GM12801 (cell line): ENCODE measurements around the gene CTNNA3.

Source experiments
- CTCF ChIP-seq: IDR thresholded peaks from one replicate; pipeline ENCODE4 v1.5.1; 2011; ENCODE audit warnings: control low read depth; ENCODE audit not compliant: insufficient read length; ENCODE audit errors: extremely low read depth

Gene CTNNA3

GRCh38 chr10:66964946-66965345, 731.0 kb downstream of the CTNNA3 start:
- no peak for TF ChIP-seq CTCF

DNA sequence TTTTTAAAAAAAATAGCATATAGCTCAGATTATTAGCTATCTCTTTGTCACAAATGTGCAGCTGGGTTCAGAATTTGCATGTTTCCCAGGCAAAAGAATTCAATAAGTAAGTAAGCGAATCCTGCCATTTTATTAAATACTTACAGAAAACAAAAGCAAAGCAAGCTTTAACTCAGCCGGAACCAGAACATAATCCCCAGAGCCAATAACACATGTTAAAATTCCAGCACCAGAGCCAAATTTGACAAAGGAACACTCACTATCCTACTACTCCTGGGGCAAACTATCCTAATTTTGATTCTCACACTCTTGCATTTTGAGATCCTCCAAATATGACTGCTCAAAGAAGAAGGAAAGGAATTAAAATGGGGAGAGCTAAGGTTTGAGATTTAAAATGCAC, 737.5 kb downstream of the CTNNA3 start:
- TF ChIP-seq CTCF, result no peak

DNA sequence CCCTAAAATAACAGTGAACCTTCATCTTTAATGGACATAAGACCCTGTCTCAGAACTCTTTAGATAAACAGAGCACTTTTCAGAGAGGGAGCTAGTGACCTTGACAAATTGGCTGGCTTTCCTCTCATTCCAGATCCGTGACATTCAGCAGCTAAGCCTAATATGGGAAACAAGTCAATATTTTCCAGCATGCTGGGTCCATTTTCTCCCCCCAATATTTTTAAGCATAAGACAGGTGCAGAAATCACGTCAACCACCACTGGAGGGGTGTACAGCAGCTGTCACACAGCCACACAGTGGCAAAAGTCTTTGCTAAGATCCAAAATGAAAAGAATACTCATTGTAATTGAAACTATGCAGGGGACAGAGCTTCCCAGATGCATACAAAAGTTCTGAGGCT, 744.1 kb downstream of the CTNNA3 start:
- TF ChIP-seq CTCF, result no peak

DNA sequence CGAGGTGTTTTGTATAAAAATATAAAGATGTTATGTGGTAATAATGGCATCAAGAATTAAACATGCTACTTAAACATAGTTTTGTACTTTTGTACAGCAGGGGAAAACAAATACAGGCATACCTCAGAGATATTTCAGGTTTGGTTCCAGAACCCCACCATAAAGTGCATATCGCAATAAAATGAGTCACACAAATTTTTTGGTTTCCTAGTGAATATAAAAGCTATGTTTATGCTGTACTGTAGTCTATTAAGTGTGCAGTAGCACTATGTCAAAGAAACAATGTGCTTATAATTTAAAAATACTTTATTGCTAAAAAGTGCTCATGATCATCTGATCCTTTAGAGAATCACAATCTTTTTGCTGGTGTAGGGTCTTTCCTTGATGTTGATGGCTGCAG, 752.4 kb downstream of the CTNNA3 start:
- no peak for TF ChIP-seq CTCF

DNA sequence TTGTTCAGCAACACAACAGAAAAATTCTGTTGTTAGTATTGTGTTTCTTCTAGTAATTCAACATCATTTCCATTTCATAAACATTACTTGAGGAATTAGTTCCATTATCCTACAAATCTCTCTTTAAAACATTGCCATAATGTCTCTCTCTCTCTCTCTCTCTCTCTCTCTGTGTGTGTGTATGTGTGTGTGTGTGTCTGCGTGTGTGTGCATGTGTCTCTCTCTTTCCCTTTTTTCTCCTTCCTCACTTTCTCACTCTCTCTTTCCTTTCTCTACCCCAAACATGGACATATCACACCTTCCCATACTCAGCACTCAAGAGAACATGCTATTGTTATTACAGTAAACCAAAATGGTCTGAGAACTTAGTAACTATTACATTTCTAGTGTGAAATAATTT, 753.6 kb downstream of the CTNNA3 start:
- TF ChIP-seq CTCF, result no peak

DNA sequence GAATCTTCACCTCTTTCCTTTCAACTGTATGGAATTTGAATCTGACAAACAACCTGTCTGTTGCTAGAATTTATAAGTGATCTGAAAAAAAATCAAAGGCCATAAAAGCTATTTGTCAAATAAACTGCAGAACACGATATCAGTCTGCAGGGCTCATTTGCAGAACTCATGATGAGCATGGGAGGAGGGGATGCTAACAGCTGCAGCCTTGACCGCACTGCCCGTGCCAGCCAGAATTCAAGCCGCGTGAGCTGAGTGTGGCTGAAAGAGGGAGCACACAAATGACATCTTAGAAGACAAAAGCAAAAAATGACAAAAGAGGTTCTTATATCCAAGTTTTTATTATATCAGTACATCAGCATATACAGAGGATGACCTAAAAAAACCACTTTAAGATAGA, 754.5 kb downstream of the CTNNA3 start:
- no peak for TF ChIP-seq CTCF

- TF ChIP-seq CTCF, result no peak
Measured at GRCh38 chr10:66940965-66941364, 755.0 kb downstream of the CTNNA3 start.

- no peak for TF ChIP-seq CTCF
Measured at GRCh38 chr10:66934711-66935110, 761.3 kb downstream of the CTNNA3 start.
